Fibroblast of lung (primary cell): Measurements from ENCODE around the gene EML4. TPM values are rescaled to one million over a fixed set of nuclear protein-coding genes. Genes with fewer than 3 reads are reported as not detected.
"Not testable (repeated sequence)": the region's sequence is repeated elsewhere in the genome, so short reads cannot be mapped to it uniquely, and the experiment has no call there.

Source experiments
- DNase-seq, 2 donors: peaks; one replicate each; pipeline versions ENCODE4 v3.0.0 to v3.0.0-alpha.2; 2010; ENCODE audit warnings: low read depth in 2 of 2
- H2AFZ ChIP-seq: 2 replicates; pipeline ENCODE4 v1.5.1; 2012; ENCODE audit warnings: low read length, control low read depth, inconsistent platforms
- H3K27ac ChIP-seq: 2 replicates; pipeline ENCODE4 v1.5.1; 2011; ENCODE audit warnings: low read length, control low read depth; ENCODE audit not compliant: insufficient read depth
- H3K27me3 ChIP-seq: 2 replicates; pipeline ENCODE4 v1.5.1; 2011; ENCODE audit warnings: mild to moderate bottlenecking, low read length; ENCODE audit not compliant: control insufficient read depth, insufficient read depth
- H3K36me3 ChIP-seq: 2 replicates; pipeline ENCODE4 v1.5.1; 2011; ENCODE audit warnings: low read length; ENCODE audit not compliant: control insufficient read depth, insufficient read depth
- H3K4me1 ChIP-seq: 2 replicates; pipeline ENCODE4 v1.5.1; 2011; ENCODE audit warnings: low read length; ENCODE audit not compliant: control insufficient read depth, insufficient read depth; ENCODE audit errors: extremely low read depth
- H3K4me2 ChIP-seq: 2 replicates; pipeline ENCODE4 v1.5.1; 2011; ENCODE audit warnings: low read length, control low read depth; ENCODE audit not compliant: insufficient read depth; ENCODE audit errors: extremely low read depth
- H3K4me3 ChIP-seq, 4 experiments: fragments of 200-600 bp in 1 of 4; sonication (generic) in 1 of 4; replicated peaks in 1 of 4; 2 replicates each; pipeline ENCODE4 v1.5.1; 2011 to 2016; ENCODE audit warnings: low read length in 4 of 4, low read depth in 3 of 4, mild to moderate bottlenecking in 3 of 4, control low read depth in 2 of 4, inconsistent platforms in 1 of 4, mixed read lengths in 1 of 4; ENCODE audit not compliant: insufficient read depth in 1 of 4; ENCODE audit errors: control extremely low read depth in 1 of 4
- H3K79me2 ChIP-seq: 2 replicates; pipeline ENCODE4 v1.5.1; 2012; ENCODE audit warnings: mild to moderate bottlenecking, low read length, inconsistent platforms; ENCODE audit not compliant: control insufficient read depth, insufficient read depth
- H3K9ac ChIP-seq: 2 replicates; pipeline ENCODE4 v1.5.1; 2011; ENCODE audit warnings: mild to moderate bottlenecking, low read length, control low read depth; ENCODE audit not compliant: insufficient read depth
- H3K9me3 ChIP-seq: 2 replicates; pipeline ENCODE4 v1.5.1; 2012; ENCODE audit warnings: low read depth, low read length; ENCODE audit not compliant: control insufficient read depth, insufficient read depth
- H4K20me1 ChIP-seq: 2 replicates; pipeline ENCODE4 v1.5.1; 2011; ENCODE audit warnings: low read length; ENCODE audit not compliant: control insufficient read depth, insufficient read depth; ENCODE audit errors: extremely low read depth
- CTCF ChIP-seq, 2 donors: IDR thresholded peaks in 1 of 2; conservative IDR thresholded peaks in 1 of 2; 1 replicate in 1 of 2; 2 replicates in 1 of 2; pipeline ENCODE4 v1.5.1; 2011 to 2012; ENCODE audit warnings: low read length in 2 of 2, control low read depth in 1 of 2, inconsistent platforms in 1 of 2, low read depth in 1 of 2, mild to moderate bottlenecking in 1 of 2
- EZH2 ChIP-seq: IDR thresholded peaks from 2 replicates; pipeline ENCODE4 v1.5.1; 2012; ENCODE audit warnings: low read length, control low read depth, mild to moderate bottlenecking; ENCODE audit errors: missing control alignments
- polyA plus RNA-seq, 2 donors: library from polyadenylated mRNA; depleted of rRNA in 1 of 2; stranded (reverse) in 1 of 2; unstranded in 1 of 2; fragments of >200 nt; gene quantifications; 2 replicates each; pipeline ENCODE4 v1.2.1, GENCODE V29; 2011 to 2012; ENCODE audit warnings: missing spikeins in 1 of 2
- total RNA-seq: library from RNA; depleted of rRNA; stranded (reverse); fragments of >200 nt; gene quantifications from 2 replicates; pipeline ENCODE4 v1.2.1, GENCODE V29; 2014

The EML4 gene
- total and polyA plus RNA-seq, 2 donors (not counting 1 experiment from before 2014, with no cell fraction given), result 49.5 to 62.7 TPM

GRCh38 chr2:42128721-42129486 is 40.2 kb upstream of the EML4 start:
- H2AFZ ChIP-seq, result no peak overlapping the region
- no peak for TF ChIP-seq CTCF (conservative IDR thresholded peaks at IDR 0.05 in 1 of 2, IDR thresholded peaks at IDR 0.05 in 1 of 2; ENCODE audit: low read depth in 1 of 2, low read length in 2 of 2)
- TF ChIP-seq EZH2, result no peak
- no peaks in the 10 kb centered on the region for H3K79me2 ChIP-seq
- H3K27ac ChIP-seq, result peak overlapping the region; percentile 35
- no peak overlapping the region for H3K4me3 ChIP-seq
- peaks cover 38% of the 10 kb centered on the region for H3K4me1 ChIP-seq
- no peaks in the 10 kb centered on the region for H4K20me1 ChIP-seq
- H3K9me3 ChIP-seq, result no peaks in the 10 kb centered on the region
- H3K36me3 ChIP-seq, result no peaks in the 10 kb centered on the region
- H3K9ac ChIP-seq, result no peak overlapping the region
- peak; percentile 74 to 91 for DNase-seq
- no peaks in the 10 kb centered on the region for H3K27me3 ChIP-seq
- H3K4me2 ChIP-seq, result peak overlapping the region; percentile 48

GRCh38 chr2:42129487-42129852 is 39.7 kb upstream of the EML4 start:
- no peak for DNase-seq
- H2AFZ ChIP-seq, result no peak overlapping the region
- no peaks in the 10 kb centered on the region for H3K79me2 ChIP-seq
- TF ChIP-seq EZH2 (no peak), CTCF (conservative IDR thresholded peaks at IDR 0.05 in 1 of 2, IDR thresholded peaks at IDR 0.05 in 1 of 2; ENCODE audit: low read depth in 1 of 2, low read length in 2 of 2) (no peak)
- H3K27ac ChIP-seq, result no peak overlapping the region
- H3K27me3 ChIP-seq, result no peaks in the 10 kb centered on the region
- no peak overlapping the region for H3K4me2 ChIP-seq
- H4K20me1 ChIP-seq, result no peaks in the 10 kb centered on the region
- H3K4me1 ChIP-seq, result peaks cover 38% of the 10 kb centered on the region
- no peaks in the 10 kb centered on the region for H3K9me3 ChIP-seq
- no peak overlapping the region for H3K9ac ChIP-seq
- H3K36me3 ChIP-seq, result no peaks in the 10 kb centered on the region
- H3K4me3 ChIP-seq, result no peak overlapping the region

- Histone ChIP-seq H3K27me3 (no peaks in the 10 kb centered on the region), H3K9me3 (no peaks in the 10 kb centered on the region), H3K4me3 (no peak overlapping the region), H2AFZ (no peak overlapping the region), H3K27ac (no peak overlapping the region), H3K79me2 (no peaks in the 10 kb centered on the region), H3K4me1 (peaks cover 38% of the 10 kb centered on the region), H3K9ac (no peak overlapping the region), H3K4me2 (no peak overlapping the region), H3K36me3 (no peaks in the 10 kb centered on the region), H4K20me1 (no peaks in the 10 kb centered on the region)
- TF ChIP-seq CTCF (conservative IDR thresholded peaks at IDR 0.05 in 1 of 2, IDR thresholded peaks at IDR 0.05 in 1 of 2; ENCODE audit: low read depth in 1 of 2, low read length in 2 of 2), result no peak
- DNase-seq, result no peak
Observed at GRCh38 chr2:42129947-42130346, 39.2 kb upstream of the EML4 start.

GRCh38 chr2:42130858-42131257 is 38.3 kb upstream of the EML4 start:
- peaks cover 36% of the 10 kb centered on the region for H3K4me1 ChIP-seq
- H3K9ac ChIP-seq, H3K79me2 ChIP-seq, DNase-seq, H4K20me1 ChIP-seq, H3K27me3 ChIP-seq, H3K4me3 ChIP-seq, H3K36me3 ChIP-seq, H2AFZ ChIP-seq, H3K9me3 ChIP-seq, H3K27ac ChIP-seq, H3K4me2 ChIP-seq: not testable (repeated sequence)
